ENCODE data around the gene ATXN7L1.

DNA sequence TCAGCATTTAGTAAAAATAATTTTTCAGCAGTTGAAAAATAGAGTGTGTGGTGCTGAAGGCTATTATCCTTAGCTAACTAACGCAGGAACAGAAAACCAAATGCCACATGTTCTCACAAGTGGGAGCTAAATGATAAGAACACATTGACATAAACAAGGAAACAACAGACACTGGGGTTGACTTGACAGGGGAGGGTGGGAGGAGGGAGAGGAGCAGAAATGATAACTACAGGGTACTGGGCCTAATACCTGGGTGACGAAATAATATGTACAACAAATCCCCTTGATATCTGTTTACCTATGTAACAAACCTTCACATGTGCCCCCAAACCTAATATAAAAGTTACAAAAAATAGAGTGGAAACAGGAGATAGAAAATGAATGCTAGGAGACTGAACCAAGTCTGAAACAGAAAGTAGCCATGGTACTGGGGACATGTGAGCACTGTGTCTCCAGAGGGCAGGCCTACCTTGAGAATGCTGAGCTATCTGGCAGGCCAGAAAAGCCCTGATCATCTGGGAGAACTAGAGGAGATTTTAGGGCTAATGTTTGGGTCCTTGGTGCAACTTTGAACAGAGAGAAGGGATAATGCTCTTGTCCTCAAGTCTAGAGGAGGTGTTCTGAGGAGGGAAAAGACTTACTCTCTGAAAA lies 290.4 kb downstream of the ATXN7L1 start:
- TF ChIP-seq CTCF (IDR thresholded peaks at IDR 0.05) (no peak), POLR2AphosphoS5 (IDR thresholded peaks at IDR 0.05; ENCODE audit: insufficient read depth in 1 of 2, low read depth in 1 of 2) (no peak), POLR2A (IDR thresholded peaks at IDR 0.05) (no peak)
